Activated CD4-positive, alpha-beta T cell treated with anti-CD3 and anti-CD28 coated beads, Interleukin-2, amount 50 U/mL, for 4 hours (primary cell): ENCODE measurements around the gene RSPRY1.
A peak's percentile ranks its signal among the peaks of the same experiment; 100 is the strongest.

ENCODE experiments used
- DNase-seq, 2 experiments: peaks; one replicate each; pipeline ENCODE4 v3.0.0-alpha.2; 2020

RSPRY1 gene

GRCh38 chr16:57185945-57186871 lies at the start of gene RSPRY1, which contains the start of gene PSME3IP1:
TSS of gene RSPRY1 (plus strand) at chr16:57186329. CDS start at chr16:57204659, 18,330 bp downstream.
TSS of gene PSME3IP1 (minus strand) at chr16:57186039. CDS start at chr16:57173854, 12,185 bp downstream.
- DNase-seq: peak; percentile 98

DNA sequence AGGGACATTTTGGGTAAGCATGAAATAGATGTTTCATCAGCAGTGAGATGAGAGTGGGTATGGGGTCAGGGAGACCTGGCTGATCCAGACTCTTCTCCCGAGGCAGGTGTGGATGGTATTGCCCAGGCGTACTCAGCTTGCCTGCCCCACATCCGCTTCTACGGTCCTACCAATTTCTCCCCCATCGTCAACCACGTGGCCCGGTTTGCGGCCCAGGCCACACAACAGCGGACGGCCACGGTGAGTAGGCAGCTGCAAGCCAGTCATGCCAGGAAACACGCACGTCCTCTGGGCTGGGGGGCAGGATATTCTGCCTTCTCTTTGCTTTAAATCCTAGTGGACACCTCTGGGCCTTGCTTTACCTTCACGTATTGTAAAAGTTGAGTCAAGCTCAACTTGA lies 49.1 kb upstream of the RSPRY1 start:
- no peak for DNase-seq

DNA sequence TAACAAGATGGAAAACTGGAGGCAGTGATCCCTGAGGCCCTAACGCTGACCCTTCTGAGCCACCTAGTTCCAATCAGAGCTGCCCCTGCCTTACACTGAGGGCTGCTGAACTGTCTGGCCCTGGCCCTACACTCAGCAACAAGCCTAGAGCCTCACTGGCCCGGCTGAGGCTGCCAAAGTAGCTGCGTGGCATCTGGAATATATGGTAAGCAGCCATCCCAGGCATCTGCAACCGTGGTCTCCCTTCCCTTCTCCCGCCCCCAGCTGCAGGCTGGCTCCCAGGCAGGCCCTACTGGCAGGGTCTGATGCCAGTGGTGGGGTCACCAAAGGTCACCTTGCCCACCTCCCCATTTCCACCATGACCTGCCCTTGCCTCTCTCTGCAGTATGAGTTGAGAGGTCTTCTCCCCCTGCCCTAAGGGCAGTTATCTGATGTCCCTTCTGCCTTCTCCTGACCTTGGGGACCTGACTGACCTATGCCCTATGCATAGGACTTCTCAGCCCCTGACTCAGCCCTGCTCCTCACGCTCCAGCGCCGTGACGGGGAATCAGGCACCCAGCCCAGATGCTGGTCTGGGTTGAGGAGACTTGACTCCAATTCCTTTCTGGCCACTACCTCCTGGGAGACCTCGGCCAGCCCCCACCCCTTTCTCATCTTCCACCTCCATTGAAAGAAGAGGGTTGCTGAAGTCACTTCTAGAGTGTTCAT lies 48.4 kb upstream of the RSPRY1 start:
- DNase-seq: no peak

- DNase-seq: no peak
Observed at GRCh38 chr16:57138281-57138935, 47.7 kb upstream of the RSPRY1 start.

- DNase-seq: no peak
Observed at GRCh38 chr16:57140931-57141668, 45.0 kb upstream of the RSPRY1 start.

GRCh38 chr16:57141822-57142631 lies 44.1 kb upstream of the RSPRY1 start:
- peak in 1 of 2 experiments; percentile 20 for DNase-seq

GRCh38 chr16:57143149-57143921 lies 42.8 kb upstream of the RSPRY1 start:
- DNase-seq: no peak

DNA sequence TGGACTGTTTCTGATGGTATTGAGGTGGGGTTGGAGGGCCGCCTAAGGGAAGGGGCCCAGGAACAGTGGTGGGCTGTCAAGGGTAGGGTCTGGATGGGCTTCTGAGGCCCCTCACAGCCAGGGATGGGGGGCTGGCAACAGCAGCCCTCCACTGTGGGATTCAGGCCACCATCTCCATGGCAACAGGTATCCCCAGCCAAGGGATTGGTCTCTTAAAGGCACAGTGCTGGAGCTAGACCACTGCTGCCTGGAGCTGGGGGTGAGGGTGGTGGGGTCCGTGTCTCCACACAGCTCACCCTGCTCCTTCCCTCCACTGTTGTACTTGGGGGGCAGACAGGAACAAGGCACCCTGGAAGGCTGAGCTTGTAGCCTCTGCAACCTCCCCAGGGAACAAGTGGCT lies 42.1 kb upstream of the RSPRY1 start:
- no peak for DNase-seq

DNA sequence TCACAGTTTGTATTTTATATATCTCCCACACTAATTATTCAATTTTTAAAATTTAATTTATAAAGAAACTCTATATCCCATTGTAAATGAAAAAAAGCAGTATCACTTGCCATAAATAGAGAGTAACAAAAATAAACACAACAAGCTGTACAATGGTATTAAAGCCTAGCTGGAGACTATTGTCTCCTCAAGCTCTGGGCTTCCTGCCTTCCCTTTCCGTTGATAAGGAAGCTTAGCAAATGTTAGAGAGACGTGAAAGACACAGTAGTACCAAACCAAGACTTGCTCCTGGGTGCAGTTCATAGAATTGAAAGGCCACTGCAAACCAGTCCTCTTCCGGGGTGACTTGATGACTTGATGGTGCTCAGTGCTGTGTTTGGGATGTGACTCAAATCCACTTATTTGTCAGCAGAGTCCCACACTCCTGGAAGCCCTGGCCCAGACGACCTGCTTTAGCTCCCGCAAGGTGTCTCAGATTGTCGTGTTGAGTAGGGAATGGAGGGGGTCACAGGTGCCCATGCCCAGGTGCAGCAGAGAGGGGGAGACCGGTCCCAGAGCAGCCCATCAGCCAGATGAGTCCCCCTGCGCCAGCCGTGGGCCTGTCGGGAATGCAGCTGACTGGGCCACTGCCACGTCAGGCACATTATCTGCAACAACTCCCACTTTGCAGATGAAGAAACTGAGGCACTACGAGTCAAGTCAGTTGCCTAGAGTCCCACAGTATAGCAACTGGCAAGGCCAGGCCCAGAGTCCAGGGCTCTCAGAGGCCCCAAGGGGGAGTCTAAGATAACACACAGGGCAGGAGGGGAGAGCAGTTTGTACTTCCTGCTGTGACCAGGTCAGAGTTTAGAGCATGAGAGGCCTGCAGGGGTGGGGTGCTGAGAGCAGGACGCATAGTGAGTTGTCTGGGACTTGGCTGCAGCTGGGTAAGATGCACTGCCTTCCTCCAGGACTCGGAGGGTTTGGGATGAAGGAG lies 40.8 kb upstream of the RSPRY1 start:
- no peak for DNase-seq

DNA sequence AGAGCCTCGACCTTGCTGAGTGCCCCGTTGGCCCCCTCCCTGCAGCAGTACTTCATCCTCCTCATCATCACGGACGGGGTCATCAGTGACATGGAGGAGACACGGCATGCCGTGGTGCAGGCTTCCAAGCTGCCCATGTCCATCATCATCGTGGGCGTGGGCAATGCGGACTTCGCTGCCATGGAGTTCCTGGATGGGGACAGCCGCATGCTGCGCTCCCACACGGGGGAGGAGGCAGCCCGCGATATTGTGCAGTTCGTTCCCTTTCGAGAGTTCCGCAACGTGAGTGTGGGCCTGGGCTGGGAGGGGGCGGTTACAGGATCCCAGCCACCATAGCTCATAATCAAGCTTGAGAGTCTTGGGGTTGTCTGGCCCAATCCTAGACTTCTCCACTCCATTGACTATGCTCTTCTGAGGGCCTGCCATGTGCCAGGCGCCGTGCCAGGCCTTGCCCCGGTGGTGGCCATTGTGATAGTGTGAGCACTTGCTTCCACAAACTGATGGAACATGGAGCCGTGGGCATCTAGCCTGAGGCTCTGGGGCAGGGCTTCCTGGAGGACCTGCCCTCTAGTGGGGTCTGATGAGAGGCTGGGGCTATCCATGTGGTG lies 40.0 kb upstream of the RSPRY1 start:
- DNase-seq: no peak

DNA sequence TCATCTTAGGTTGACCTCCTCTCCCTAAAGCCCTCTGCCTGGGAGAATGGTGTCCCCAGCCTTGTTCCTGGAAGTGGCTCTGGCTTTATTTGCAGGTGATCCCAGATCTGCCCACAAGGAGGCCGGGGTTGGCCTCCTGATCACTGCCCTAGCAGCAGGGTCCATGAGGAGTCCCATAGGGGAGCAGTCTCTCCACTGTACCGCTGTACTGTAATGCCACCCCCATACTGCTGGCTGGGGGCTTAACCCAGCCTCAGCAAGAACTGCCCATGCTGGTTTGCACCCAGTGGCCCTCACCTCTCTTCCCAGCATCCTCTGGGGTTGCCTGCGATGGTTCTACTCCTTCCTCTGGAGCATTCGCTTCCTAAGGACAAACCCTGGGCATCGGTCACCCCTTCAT lies 39.4 kb upstream of the RSPRY1 start:
- no peak for DNase-seq

DNA sequence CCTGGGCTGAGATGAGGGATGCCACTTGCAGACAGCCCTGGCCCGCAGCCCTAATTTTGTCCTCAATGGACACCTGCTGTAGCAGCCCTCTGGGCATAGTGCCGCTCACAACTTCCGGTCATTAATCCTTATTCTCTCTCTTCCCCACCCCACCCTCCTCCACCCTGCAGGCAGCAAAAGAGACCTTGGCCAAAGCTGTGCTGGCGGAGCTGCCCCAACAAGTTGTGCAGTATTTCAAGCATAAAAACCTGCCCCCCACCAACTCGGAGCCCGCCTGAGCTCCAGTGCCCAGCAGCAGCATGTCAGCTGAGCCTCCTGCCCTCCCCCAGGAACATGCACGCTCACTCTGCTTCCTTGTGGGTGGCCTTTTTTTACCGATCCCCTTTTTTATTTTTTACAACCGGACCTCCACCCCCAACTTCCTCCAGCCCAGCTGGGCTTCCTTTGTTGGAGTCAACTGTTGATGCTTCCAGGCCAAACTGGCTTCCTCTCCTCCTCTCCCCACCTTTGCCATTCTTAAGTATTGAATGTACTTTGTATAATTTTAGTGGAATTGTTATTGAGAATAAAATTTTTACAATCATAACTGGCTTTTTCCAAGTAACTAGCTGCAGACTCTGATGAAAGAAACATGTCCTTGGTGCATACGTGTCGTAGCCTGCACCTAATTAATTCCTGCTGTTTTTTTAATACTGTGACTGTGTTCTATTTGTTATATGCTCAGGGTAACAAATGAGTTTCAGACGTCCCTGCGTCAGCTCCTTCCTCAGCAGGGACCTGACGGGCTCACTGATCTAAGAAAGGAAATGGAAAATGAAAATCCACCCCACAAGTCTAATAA lies 38.5 kb upstream of the RSPRY1 start:
- DNase-seq: no peak

DNA sequence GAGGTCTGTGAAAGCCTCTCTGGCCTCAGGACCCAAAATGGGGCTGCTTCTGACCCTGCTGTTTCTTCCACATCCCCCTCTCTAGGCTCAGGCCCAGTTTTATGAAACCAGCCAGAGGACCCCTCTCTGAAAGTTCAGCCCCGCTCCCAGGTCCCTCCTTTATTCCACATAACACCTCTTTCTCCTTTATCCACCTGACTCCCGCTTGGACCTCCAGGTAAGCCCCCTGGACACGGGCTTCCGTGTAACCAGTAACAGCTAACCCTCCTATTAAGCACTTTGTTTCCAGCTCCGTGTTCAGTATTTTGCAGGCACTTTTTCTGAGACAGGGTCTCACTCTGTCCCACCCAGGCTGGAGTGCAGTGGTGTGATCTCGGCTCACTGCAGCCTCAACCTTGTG lies 37.6 kb upstream of the RSPRY1 start:
- DNase-seq: no peak

DNA sequence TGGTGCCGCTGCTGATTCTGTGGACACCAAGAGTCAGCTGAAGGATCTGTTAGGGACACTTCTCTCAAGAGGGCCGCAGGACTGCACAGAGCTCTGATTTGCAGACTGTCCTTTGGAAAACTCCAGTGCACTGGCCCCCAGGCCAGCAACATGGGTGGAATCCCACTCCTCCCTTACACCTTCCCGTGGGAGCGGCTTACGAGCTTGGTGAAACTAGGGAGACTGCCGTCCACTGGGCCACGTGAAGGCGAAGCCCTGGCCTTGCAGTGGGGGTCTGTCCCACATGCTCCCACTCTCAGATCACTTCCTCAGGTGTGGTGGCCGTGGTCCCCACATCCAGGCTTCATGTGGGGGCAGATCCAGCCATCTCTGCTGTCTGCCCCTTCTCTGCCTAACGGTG lies 36.7 kb upstream of the RSPRY1 start:
- DNase-seq: no peak

DNA sequence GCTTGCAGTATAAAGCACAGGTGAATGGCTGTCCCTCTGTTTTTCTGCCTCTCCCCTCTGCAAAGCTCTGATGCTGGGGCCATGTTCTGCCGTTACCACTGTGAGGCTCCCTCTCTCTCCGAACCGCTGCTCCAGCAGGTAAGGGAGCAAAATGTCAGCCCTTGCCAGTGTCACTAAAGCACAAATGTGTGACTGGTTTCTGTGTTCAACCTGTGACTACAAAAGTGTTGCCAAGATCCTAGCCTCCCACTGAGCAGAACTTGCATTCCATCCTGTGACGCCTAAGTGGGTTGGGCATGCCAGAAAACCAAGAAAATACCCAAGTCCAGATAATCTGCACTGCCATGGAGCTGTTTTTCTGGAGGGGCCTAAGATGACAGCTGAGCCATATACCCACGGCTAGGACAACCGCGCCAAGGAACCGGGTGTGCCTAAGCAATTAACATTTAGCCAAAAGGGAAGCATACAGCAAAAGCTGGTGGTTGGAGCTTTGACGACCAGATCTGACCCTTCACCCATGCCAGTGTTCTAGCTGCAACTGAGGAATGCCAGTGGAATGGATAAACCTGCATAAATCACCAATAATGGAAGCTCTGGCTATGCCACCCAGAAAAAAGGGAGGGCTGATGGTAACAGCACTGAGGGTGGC lies 35.3 kb upstream of the RSPRY1 start:
- DNase-seq: no peak

DNA sequence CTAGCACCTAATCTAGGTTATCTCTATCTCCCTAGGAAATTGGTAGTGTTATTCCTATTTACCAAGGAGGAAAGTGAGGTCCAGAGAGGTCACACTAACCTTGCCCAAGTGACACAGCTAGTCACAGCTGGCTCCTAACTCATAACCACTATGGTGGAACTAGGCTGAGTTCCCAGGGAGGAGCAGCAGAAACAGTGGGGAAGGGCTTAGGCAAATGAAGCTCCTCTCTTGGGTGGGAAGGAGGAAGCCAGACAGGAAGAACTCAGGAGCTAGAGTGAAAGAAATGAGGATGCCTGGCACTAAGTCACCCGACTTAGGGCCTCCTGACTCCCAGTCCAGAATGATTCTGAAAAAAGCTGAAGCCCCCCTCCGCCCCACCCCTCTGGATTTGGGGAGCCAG lies 34.8 kb upstream of the RSPRY1 start:
- no peak for DNase-seq
